Neural cell (in vitro differentiated cells): ENCODE data around the gene PXDN. TPM values are rescaled to one million over a fixed set of nuclear protein-coding genes. Genes with fewer than 3 reads are reported as not detected.

Source experiments
- H2AFZ ChIP-seq: fragments of 200-600, 300-800 bp; sonication (generic), shearing (Covaris generic); 2 replicates; pipeline ENCODE4 v1.6.0; 2014; ENCODE audit warnings: low read depth, mild to moderate bottlenecking, antibody characterized with exemption, low read length, moderate library complexity
- H3F3A ChIP-seq: fragments of 200-600 bp; shearing (Covaris generic); 2 replicates; pipeline ENCODE4 v1.6.1; 2016; ENCODE audit warnings: mild to moderate bottlenecking, moderate library complexity, mixed read lengths, antibody characterized with exemption, low read length; ENCODE audit not compliant: insufficient read depth, poor library complexity, severe bottlenecking
- H3K27ac ChIP-seq: fragments of 200-600, 300-800 bp; sonication (generic), shearing (Covaris generic); 2 replicates; pipeline ENCODE4 v1.5.1; 2014; ENCODE audit warnings: mild to moderate bottlenecking, low read length, moderate library complexity
- H3K27me3 ChIP-seq: fragments of 300-800, 200-600 bp; sonication (generic), shearing (Covaris generic); 2 replicates; pipeline ENCODE4 v1.6.0; 2014; ENCODE audit warnings: mild to moderate bottlenecking, low read depth, low read length, moderate library complexity; ENCODE audit not compliant: insufficient read depth
- H3K36me3 ChIP-seq: fragments of 300-800, 200-600 bp; sonication (generic), shearing (Covaris generic); 2 replicates; pipeline ENCODE4 v1.5.1; 2014; ENCODE audit warnings: mild to moderate bottlenecking, antibody characterized with exemption, low read length, moderate library complexity; ENCODE audit not compliant: insufficient read depth
- H3K4me2 ChIP-seq: fragments of 300-800, 200-600 bp; sonication (generic), shearing (Covaris generic); 2 replicates; pipeline ENCODE4 v1.6.0; 2014; ENCODE audit warnings: mild to moderate bottlenecking, low read length
- H3K4me3 ChIP-seq: fragments of 300-800, 200-600 bp; sonication (generic), shearing (Covaris generic); 2 replicates; pipeline ENCODE4 v1.5.1; 2014; ENCODE audit warnings: mild to moderate bottlenecking, low read length, moderate library complexity
- H3K79me2 ChIP-seq: fragments of 200-600 bp; shearing (Covaris generic); replicated peaks from 2 replicates; pipeline ENCODE4 v1.6.0; 2014; ENCODE audit warnings: mild to moderate bottlenecking, low read length, moderate library complexity; ENCODE audit not compliant: insufficient read depth
- H3K9ac ChIP-seq: fragments of 300-800, 200-600 bp; sonication (generic), shearing (Covaris generic); 2 replicates; pipeline ENCODE4 v1.6.1; 2016; ENCODE audit warnings: mild to moderate bottlenecking, low read length, mixed read lengths
- H3K9me2 ChIP-seq: fragments of 200-600 bp; shearing (Covaris generic); 2 replicates; pipeline ENCODE4 v1.6.1; 2016; ENCODE audit warnings: mild to moderate bottlenecking, low read length, mixed read lengths; ENCODE audit not compliant: insufficient read depth
- H3K9me3 ChIP-seq: fragments of 200-600, 300-800 bp; sonication (generic), shearing (Covaris generic); 2 replicates; pipeline ENCODE4 v1.6.1; 2016; ENCODE audit warnings: mild to moderate bottlenecking, mixed run types, low read length, moderate library complexity, mixed read lengths
- H4K20me1 ChIP-seq: fragments of 200-600 bp; shearing (Covaris generic); 2 replicates; pipeline ENCODE4 v1.6.1; 2016; ENCODE audit warnings: mild to moderate bottlenecking, mixed run types; ENCODE audit not compliant: insufficient read depth
- EP300 ChIP-seq: fragments of 450-650 bp; conservative IDR thresholded peaks from 2 replicates; pipeline ENCODE4 v1.6.1; 2014; ENCODE audit warnings: antibody characterized with exemption, mild to moderate bottlenecking, moderate library complexity; ENCODE audit not compliant: poor library complexity, severe bottlenecking
- EZH2 ChIP-seq: fragments of 200-600, 300-800 bp; shearing (Covaris generic), sonication (generic); IDR thresholded peaks from 2 replicates; pipeline ENCODE4 v1.6.1; 2014; ENCODE audit warnings: antibody characterized with exemption, low read length, borderline replicate concordance, mild to moderate bottlenecking; ENCODE audit not compliant: insufficient read depth, poor library complexity, severe bottlenecking
- MXI1 ChIP-seq: fragments of 450-650 bp; conservative IDR thresholded peaks from 2 replicates; pipeline ENCODE4 v1.6.1; 2014; ENCODE audit warnings: antibody characterized with exemption, mild to moderate bottlenecking; ENCODE audit not compliant: poor library complexity, severe bottlenecking
- POLR2AphosphoS5 ChIP-seq: IDR thresholded peaks from 2 replicates; pipeline ENCODE4 v1.6.1; 2012
- RAD21 ChIP-seq: fragments of 450-650 bp; conservative IDR thresholded peaks from 2 replicates; pipeline ENCODE4 v1.6.1; 2014; ENCODE audit warnings: antibody characterized with exemption, mild to moderate bottlenecking, moderate library complexity
- SMC3 ChIP-seq: fragments of 450-650 bp; conservative IDR thresholded peaks from 2 replicates; pipeline ENCODE4 v1.6.1; 2014; ENCODE audit warnings: antibody characterized with exemption, mild to moderate bottlenecking, moderate library complexity; ENCODE audit not compliant: poor library complexity
- TAF1 ChIP-seq: IDR thresholded peaks from 2 replicates; pipeline ENCODE4 v1.6.1; 2012; ENCODE audit warnings: low read depth
- polyA plus RNA-seq: library from polyadenylated mRNA; depleted of rRNA; stranded (reverse); fragments of >200 nt; gene quantifications from 2 replicates; pipeline ENCODE4 v1.2.3, GENCODE V29; 2014
- TF ChIP-seq, protein P1 (sequence below): fragments of 450-650 bp; IDR thresholded peaks from 2 replicates; pipeline ENCODE4 v1.5.1; 2014; ENCODE audit warnings: antibody characterized with exemption, mild to moderate bottlenecking, moderate library complexity; ENCODE audit not compliant: poor library complexity, severe bottlenecking
- TF ChIP-seq, protein P2 (sequence below): IDR thresholded peaks from 2 replicates; pipeline ENCODE4 v1.6.1; 2012; ENCODE audit warnings: borderline replicate concordance

The PXDN gene
- polyA plus RNA-seq, 1 donor from 2014 or later, result 181 TPM

DNA sequence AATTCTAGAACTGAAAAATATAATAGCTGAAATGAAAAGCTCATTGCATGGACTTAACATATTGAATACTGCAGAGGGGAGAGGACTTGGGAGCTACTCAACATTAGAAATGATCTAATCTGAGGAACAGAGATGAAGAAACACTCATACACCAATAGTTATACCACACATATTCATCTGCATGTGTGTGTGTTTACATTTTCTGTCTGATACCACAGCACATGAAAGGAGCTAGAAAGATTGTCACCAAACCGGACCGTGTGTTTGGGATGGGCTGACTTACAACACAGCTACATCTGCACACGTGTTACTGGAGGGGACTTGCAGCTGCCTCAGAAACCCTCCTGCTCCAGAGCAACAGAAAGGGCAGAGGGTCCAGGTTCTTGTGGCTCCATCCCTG, 47.8 kb downstream of the PXDN start:
- Histone ChIP-seq H3K9me3 (no peaks in the 10 kb centered on the region), H3K79me2 (peaks cover 40% of the 10 kb centered on the region), H3K36me3 (peaks cover 9% of the 10 kb centered on the region), H3K9ac (no peak overlapping the region), H4K20me1 (peaks cover 5% of the 10 kb centered on the region), H3K4me3 (no peak overlapping the region), H3F3A (no peaks in the 10 kb centered on the region), H3K27me3 (no peaks in the 10 kb centered on the region), H3K27ac (no peak overlapping the region), H3K4me2 (no peak overlapping the region), H2AFZ (no peak overlapping the region), H3K9me2 (no peaks in the 10 kb centered on the region)
- no peak for TF ChIP-seq SMC3
- TF ChIP-seq EP300, result no peak
- TF ChIP-seq, protein P1, sequence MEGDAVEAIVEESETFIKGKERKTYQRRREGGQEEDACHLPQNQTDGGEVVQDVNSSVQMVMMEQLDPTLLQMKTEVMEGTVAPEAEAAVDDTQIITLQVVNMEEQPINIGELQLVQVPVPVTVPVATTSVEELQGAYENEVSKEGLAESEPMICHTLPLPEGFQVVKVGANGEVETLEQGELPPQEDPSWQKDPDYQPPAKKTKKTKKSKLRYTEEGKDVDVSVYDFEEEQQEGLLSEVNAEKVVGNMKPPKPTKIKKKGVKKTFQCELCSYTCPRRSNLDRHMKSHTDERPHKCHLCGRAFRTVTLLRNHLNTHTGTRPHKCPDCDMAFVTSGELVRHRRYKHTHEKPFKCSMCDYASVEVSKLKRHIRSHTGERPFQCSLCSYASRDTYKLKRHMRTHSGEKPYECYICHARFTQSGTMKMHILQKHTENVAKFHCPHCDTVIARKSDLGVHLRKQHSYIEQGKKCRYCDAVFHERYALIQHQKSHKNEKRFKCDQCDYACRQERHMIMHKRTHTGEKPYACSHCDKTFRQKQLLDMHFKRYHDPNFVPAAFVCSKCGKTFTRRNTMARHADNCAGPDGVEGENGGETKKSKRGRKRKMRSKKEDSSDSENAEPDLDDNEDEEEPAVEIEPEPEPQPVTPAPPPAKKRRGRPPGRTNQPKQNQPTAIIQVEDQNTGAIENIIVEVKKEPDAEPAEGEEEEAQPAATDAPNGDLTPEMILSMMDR, result no peak
- TF ChIP-seq, protein P2, sequence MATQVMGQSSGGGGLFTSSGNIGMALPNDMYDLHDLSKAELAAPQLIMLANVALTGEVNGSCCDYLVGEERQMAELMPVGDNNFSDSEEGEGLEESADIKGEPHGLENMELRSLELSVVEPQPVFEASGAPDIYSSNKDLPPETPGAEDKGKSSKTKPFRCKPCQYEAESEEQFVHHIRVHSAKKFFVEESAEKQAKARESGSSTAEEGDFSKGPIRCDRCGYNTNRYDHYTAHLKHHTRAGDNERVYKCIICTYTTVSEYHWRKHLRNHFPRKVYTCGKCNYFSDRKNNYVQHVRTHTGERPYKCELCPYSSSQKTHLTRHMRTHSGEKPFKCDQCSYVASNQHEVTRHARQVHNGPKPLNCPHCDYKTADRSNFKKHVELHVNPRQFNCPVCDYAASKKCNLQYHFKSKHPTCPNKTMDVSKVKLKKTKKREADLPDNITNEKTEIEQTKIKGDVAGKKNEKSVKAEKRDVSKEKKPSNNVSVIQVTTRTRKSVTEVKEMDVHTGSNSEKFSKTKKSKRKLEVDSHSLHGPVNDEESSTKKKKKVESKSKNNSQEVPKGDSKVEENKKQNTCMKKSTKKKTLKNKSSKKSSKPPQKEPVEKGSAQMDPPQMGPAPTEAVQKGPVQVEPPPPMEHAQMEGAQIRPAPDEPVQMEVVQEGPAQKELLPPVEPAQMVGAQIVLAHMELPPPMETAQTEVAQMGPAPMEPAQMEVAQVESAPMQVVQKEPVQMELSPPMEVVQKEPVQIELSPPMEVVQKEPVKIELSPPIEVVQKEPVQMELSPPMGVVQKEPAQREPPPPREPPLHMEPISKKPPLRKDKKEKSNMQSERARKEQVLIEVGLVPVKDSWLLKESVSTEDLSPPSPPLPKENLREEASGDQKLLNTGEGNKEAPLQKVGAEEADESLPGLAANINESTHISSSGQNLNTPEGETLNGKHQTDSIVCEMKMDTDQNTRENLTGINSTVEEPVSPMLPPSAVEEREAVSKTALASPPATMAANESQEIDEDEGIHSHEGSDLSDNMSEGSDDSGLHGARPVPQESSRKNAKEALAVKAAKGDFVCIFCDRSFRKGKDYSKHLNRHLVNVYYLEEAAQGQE, result no peak
- TF ChIP-seq TAF1, result no peak
- no peak for TF ChIP-seq MXI1
- TF ChIP-seq EZH2, result no peak
- TF ChIP-seq RAD21, result no peak
- TF ChIP-seq POLR2AphosphoS5, result no peak

DNA sequence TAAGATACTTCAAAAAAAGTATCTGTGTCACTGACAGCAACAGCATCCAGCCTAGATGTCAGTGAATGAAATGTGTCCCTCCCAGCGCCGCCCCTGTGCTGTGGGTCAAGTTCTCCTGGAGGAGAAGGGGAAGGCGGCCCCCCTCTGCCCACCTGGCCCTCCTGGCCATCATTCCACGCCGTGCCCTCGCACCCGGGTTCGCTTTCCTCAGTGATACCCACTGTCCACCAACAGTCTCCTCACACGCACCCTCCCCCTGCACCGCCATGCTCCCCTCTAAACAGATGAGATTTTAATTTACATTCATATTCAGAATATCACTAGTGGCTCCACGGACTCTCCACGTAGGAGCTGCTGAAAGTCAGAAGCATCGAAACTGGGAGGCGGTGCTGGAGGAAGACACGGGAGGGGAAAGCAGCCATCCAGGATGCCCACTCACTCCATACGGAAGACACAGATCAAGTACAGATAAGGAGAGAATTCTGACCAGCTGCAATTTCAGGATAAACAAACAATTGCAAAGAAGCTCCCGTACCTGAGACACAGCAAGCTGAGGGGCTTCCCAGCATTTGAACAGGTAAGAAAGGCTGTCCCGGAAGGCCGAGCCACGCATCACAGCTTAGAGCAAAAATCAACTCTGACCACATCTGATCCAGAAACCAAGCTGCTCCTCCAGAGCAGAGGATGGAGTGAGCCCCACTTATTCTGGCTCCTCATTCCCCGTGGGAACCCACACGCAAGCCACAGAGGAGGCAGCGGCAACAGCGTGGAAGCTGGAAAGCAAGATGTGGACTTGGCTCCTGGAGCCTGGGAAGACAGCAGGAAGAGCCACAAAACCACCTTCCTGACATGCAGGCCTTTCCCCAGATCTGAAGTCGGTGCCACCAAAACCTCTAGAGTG, 49.7 kb downstream of the PXDN start:
- Histone ChIP-seq H3K9me2 (no peaks in the 10 kb centered on the region), H3K4me3 (no peak overlapping the region), H2AFZ (no peak overlapping the region), H3F3A (no peaks in the 10 kb centered on the region), H3K36me3 (peaks cover 9% of the 10 kb centered on the region), H4K20me1 (peaks cover 5% of the 10 kb centered on the region), H3K4me2 (no peak overlapping the region), H3K27ac (no peak overlapping the region), H3K9ac (no peak overlapping the region), H3K27me3 (no peaks in the 10 kb centered on the region), H3K9me3 (no peaks in the 10 kb centered on the region), H3K79me2 (peaks cover 38% of the 10 kb centered on the region)
- TF ChIP-seq SMC3 (no peak), MXI1 (no peak), TAF1 (no peak), POLR2AphosphoS5 (no peak), RAD21 (no peak), EP300 (no peak), EZH2 (no peak)
- TF ChIP-seq, protein P2, result no peak
- TF ChIP-seq, protein P1, result no peak
